PC-3 (cell line): ENCODE data around the gene TTBK1. TPM values are rescaled to one million over a fixed set of nuclear protein-coding genes. Genes with fewer than 3 reads are reported as not detected.

Experiments used
- ATAC-seq: fragments of 200-7000 bp; cut with Tn5 transposase; 2 replicates; pipeline ENCODE4 v1.9.1; 2020; ENCODE audit warnings: mild to moderate bottlenecking, moderate library complexity
- Bru-seq: library from RNA; stranded (reverse); fragments of 400-500 nt; gene quantifications from one replicate; lab custom pipeline; 2021; lab: Mats Ljungman, UMichigan
- BruChase-seq, 2 experiments: library from RNA; stranded (reverse); fragments of 400-500 nt; gene quantifications; one replicate each; lab custom pipeline; 2021; lab: Mats Ljungman, UMichigan
- BruUV-seq: library from RNA; stranded (reverse); fragments of 400-500 nt; replicated peaks from 2 replicates; lab custom pipeline; 2021; lab: Mats Ljungman, UMichigan
- CTCF ChIA-PET: fragments of 300-600 bp; sonication (Branson Sonifier 250); formaldehyde crosslinking; loops from one replicate; lab custom pipeline; 2022; ENCODE audit warnings: antibody characterized with exemption; lab: Charles Lee
- POLR2A ChIA-PET: fragments of 300-600 bp; sonication (Branson Sonifier 250); formaldehyde crosslinking; loops from one replicate; lab custom pipeline; 2022; ENCODE audit warnings: antibody characterized with exemption; ENCODE audit not compliant: unreplicated experiment; lab: Charles Lee
- DNase-seq: peaks from one replicate; pipeline ENCODE4 v3.0.0-alpha.2; 2015
- H2AFZ ChIP-seq: fragments of 300-600 bp; sonication (generic); 2 replicates; pipeline ENCODE4 v1.6.0; 2016; ENCODE audit warnings: antibody characterized with exemption, low read length
- H3F3A ChIP-seq: fragments of 300-600 bp; sonication (generic); one replicate; pipeline ENCODE4 v1.6.0; 2017; ENCODE audit warnings: antibody characterized with exemption, low read length, control low read depth, mild to moderate bottlenecking; ENCODE audit not compliant: unreplicated experiment
- H3K27ac ChIP-seq: fragments of 300-600 bp; sonication (generic); 2 replicates; pipeline ENCODE4 v1.5.1; 2016; ENCODE audit warnings: mild to moderate bottlenecking, low read length
- H3K27me3 ChIP-seq: fragments of 300-600 bp; sonication (generic); 2 replicates; pipeline ENCODE4 v1.6.1; 2016; ENCODE audit warnings: low read length, mixed read lengths
- H3K36me3 ChIP-seq: fragments of 300-600 bp; sonication (generic); 2 replicates; pipeline ENCODE4 v1.6.1; 2016; ENCODE audit warnings: low read depth, mixed run types, low read length, mixed read lengths
- H3K4me1 ChIP-seq: fragments of 300-600 bp; sonication (generic); 2 replicates; pipeline ENCODE4 v1.5.1; 2016; ENCODE audit warnings: low read length; ENCODE audit not compliant: insufficient read depth
- H3K4me2 ChIP-seq: fragments of 300-600 bp; sonication (generic); 2 replicates; pipeline ENCODE4 v1.6.0; 2016; ENCODE audit warnings: low read length
- H3K4me3 ChIP-seq: fragments of 300-600 bp; sonication (generic); 2 replicates; pipeline ENCODE4 v1.5.1; 2016; ENCODE audit warnings: mild to moderate bottlenecking, low read length, mixed read lengths
- H3K79me2 ChIP-seq: fragments of 300-600 bp; sonication (generic); 2 replicates; pipeline ENCODE4 v1.6.1; 2017; ENCODE audit warnings: low read length, mixed read lengths
- H3K9ac ChIP-seq: fragments of 300-600 bp; sonication (generic); 2 replicates; pipeline ENCODE4 v1.6.0; 2016; ENCODE audit warnings: mild to moderate bottlenecking, low read length
- H3K9me2 ChIP-seq: fragments of 300-600 bp; sonication (generic); replicated peaks from 2 replicates; pipeline ENCODE4 v1.6.1; 2016; ENCODE audit warnings: mixed run types, low read length, mixed read lengths
- H3K9me3 ChIP-seq: fragments of 300-600 bp; sonication (generic); 2 replicates; pipeline ENCODE4 v1.6.1; 2016; ENCODE audit warnings: low read length, mixed read lengths
- H4K20me1 ChIP-seq: fragments of 300-600 bp; sonication (generic); 2 replicates; pipeline ENCODE4 v1.6.1; 2016; ENCODE audit warnings: low read length, mixed read lengths
- CTCF ChIP-seq: fragments of 300-600 bp; sonication (generic); conservative IDR thresholded peaks from 2 replicates; pipeline ENCODE4 v1.5.1; 2017; ENCODE audit warnings: antibody characterized with exemption, low read depth, mild to moderate bottlenecking, low read length
- EZH2 ChIP-seq: fragments of 300-600 bp; sonication (generic); IDR thresholded peaks from one replicate; pipeline ENCODE4 v1.6.1; 2017; ENCODE audit warnings: antibody characterized with exemption, mild to moderate bottlenecking, low read length; ENCODE audit not compliant: unreplicated experiment
- EZH2phosphoT487 ChIP-seq: fragments of 300-600 bp; sonication (generic); IDR thresholded peaks from 2 replicates; pipeline ENCODE4 v1.6.1; 2018; ENCODE audit warnings: mild to moderate bottlenecking, antibody characterized with exemption, low read length, borderline replicate concordance
- intact Hi-C: fragments of 100-400 bp; cut with micrococcal nuclease; formaldehyde crosslinking; loops from 2 replicates; pipeline ENCODE4 v1.9.0; 2023
- long read RNA-seq: library from polyadenylated mRNA; unstranded; transcript quantifications from one replicate; pipeline ENCODE4 v2.0.0, GENCODE V29; 2021; ENCODE audit not compliant: unreplicated experiment
- total RNA-seq: library from RNA; depleted of rRNA; stranded (reverse); fragments of >200 nt; gene quantifications from 2 replicates; pipeline ENCODE4 v1.2.3, GENCODE V29; 2014; rRNA removed

TTBK1 gene
- not detected in 2 replicates for total RNA-seq
- percentile 2 among the genes with signal in this experiment for Bru-seq, nascent RNA
- percentile 8 among the genes with signal in this experiment for BruChase-seq, experiment 1, labeled RNA remaining after a 6-hour chase
- percentile 6 among the genes with signal in this experiment for BruChase-seq, experiment 2, labeled RNA remaining after a 2-hour chase
- long read RNA-seq: 0 reads

- ChIA-PET CTCF (no interaction called here), POLR2A (no interaction called here)
- no peak for ATAC-seq
These were observed at the start of gene TTBK1 for GRCh38 chr6:43242908-43243663. Gene TTBK1 (plus strand): TSS chr6:43243481. CDS start chr6:43246661, 3,180 bp downstream.

GRCh38 chr6:43193929-43194328, 49.4 kb upstream of the TTBK1 start:
- Histone ChIP-seq H3K27ac (no peak overlapping the region), H3F3A (no peaks in the 10 kb centered on the region), H3K4me2 (no peak overlapping the region), H3K36me3 (peaks cover 3% of the 10 kb centered on the region), H3K4me3 (no peak overlapping the region), H3K9me2 (no peaks in the 10 kb centered on the region), H4K20me1 (no peaks in the 10 kb centered on the region), H3K79me2 (no peaks in the 10 kb centered on the region), H3K4me1 (no peaks in the 10 kb centered on the region), H3K9me3 (no peaks in the 10 kb centered on the region), H3K27me3 (no peaks in the 10 kb centered on the region), H3K9ac (no peak overlapping the region), H2AFZ (no peak overlapping the region)
- DNase-seq (no peak), ATAC-seq (no peak)
- CTCF ChIA-PET: no interaction called here
- POLR2A ChIA-PET: no interaction called here
- intact Hi-C loops: no loop called here
- TF ChIP-seq EZH2 (no peak), CTCF (no peak), EZH2phosphoT487 (no peak)
- BruUV-seq: no TSS peak

More at GRCh38 chr6:43242908-43243663, at the start of gene TTBK1:
- no peak within 1 kb of the TSS for H3K4me2 ChIP-seq
- H3K36me3 ChIP-seq: no peaks in the 10 kb centered on the region
- H3K4me3 ChIP-seq: no peak within 1 kb of the TSS
- no peaks in the 10 kb centered on the region for H3K9me2 ChIP-seq
- H3K27ac ChIP-seq: no peak within 1 kb of the TSS
- 0 out of 2 replicates have a peak, but pooled peaks cover 7% of the 10 kb centered on the region for H3K4me1 ChIP-seq
- H3K79me2 ChIP-seq: no peaks in the 10 kb centered on the region
- no peak within 1 kb of the TSS for H2AFZ ChIP-seq
- TF ChIP-seq EZH2 (no peak), CTCF (no peak), EZH2phosphoT487 (no peak)
- no peaks in the 10 kb centered on the region for H4K20me1 ChIP-seq
- H3K9ac ChIP-seq: no peak within 1 kb of the TSS
- H3F3A ChIP-seq: no peaks in the 10 kb centered on the region
- intact Hi-C loops: no loop called here
- DNase-seq: no peak
- no TSS peak for BruUV-seq
- H3K9me3 ChIP-seq: no peaks in the 10 kb centered on the region
- H3K27me3 ChIP-seq: peaks cover 50% of the 10 kb centered on the region

- Histone ChIP-seq H3K9me3 (no peaks in the 10 kb centered on the region), H3K79me2 (no peaks in the 10 kb centered on the region), H3F3A (no peaks in the 10 kb centered on the region), H3K4me2 (no peak overlapping the region), H4K20me1 (no peaks in the 10 kb centered on the region), H3K4me3 (no peak overlapping the region), H3K27me3 (no peaks in the 10 kb centered on the region), H3K36me3 (peaks cover 3% of the 10 kb centered on the region), H3K9me2 (no peaks in the 10 kb centered on the region), H3K9ac (no peak overlapping the region), H3K4me1 (no peaks in the 10 kb centered on the region), H2AFZ (no peak overlapping the region), H3K27ac (no peak overlapping the region)
- ChIA-PET POLR2A (no interaction called here), CTCF (no interaction called here)
- ATAC-seq (no peak), DNase-seq (no peak)
- intact Hi-C loops: no loop called here
- BruUV-seq: no TSS peak
- TF ChIP-seq CTCF (no peak), EZH2phosphoT487 (no peak), EZH2 (no peak)
These were observed 46.9 kb upstream of the TTBK1 start for GRCh38 chr6:43196337-43196736.
